ENCODE data around the gene BIRC2. TPM values are rescaled to one million over a fixed set of nuclear protein-coding genes. Genes with fewer than 3 reads are reported as not detected.

The BIRC2 gene
- total RNA-seq, 1 experiment from 2014 or later = 28.2 TPM

- H3T11ph ChIP-seq (ENCODE audit: low read length) = no peak overlapping the region
- peak; percentile 37; the same call in 1 of the 3 replicates for TF ChIP-seq CTCF (conservative IDR thresholded peaks at IDR 0.05)
- no peaks in the 10 kb centered on the region for H3K4me1 ChIP-seq (ENCODE audit: insufficient read depth, low read length)
- no peak overlapping the region for H4K91ac ChIP-seq (ENCODE audit: insufficient read length, low read depth, low read length)
- no peaks in the 10 kb centered on the region for H3K23me2 ChIP-seq (ENCODE audit: insufficient read length, low read depth, low read length, poor library complexity, severe bottlenecking)
- no peak overlapping the region for H3K4me2 ChIP-seq (ENCODE audit: insufficient read depth, insufficient read length, low read length)
- peaks cover 4 to 6% of the 10 kb centered on the region in 2 experiments; a peak in 2 of 4 replicates for H3K4me1 Mint-ChIP-seq
- no peak overlapping the region for H3K4me3 Mint-ChIP-seq
- H4K8ac ChIP-seq (replicated peaks; ENCODE audit: insufficient read length, low read depth, low read length) = no peak overlapping the region
- no peak overlapping the region for H3K23ac ChIP-seq (ENCODE audit: insufficient read length, low read depth, low read length)
- H3K79me1 ChIP-seq (ENCODE audit: insufficient read depth, low read depth, low read length, poor library complexity, severe bottlenecking) = no peaks in the 10 kb centered on the region
- no peak overlapping the region for H3K27ac Mint-ChIP-seq
- no peak overlapping the region for H3K18ac ChIP-seq (ENCODE audit: insufficient read length, low read depth, low read length)
- H3K14ac ChIP-seq (ENCODE audit: insufficient read depth, low read length) = no peak overlapping the region
- H2BK12ac ChIP-seq (ENCODE audit: insufficient read length, low read depth, low read length) = no peak overlapping the region
- no peak overlapping the region for H2BK15ac ChIP-seq (ENCODE audit: low read depth, low read length)
- no peak overlapping the region for H3K9ac ChIP-seq (ENCODE audit: extremely low read depth, insufficient read length, low read length)
- H3K27me3 ChIP-seq (ENCODE audit: insufficient read depth, low read length) = no peaks in the 10 kb centered on the region
- H3K9me3 ChIP-seq (ENCODE audit: control insufficient read depth, low read depth, low read length) = peaks cover 11% of the 10 kb centered on the region
- H2BK5ac ChIP-seq (ENCODE audit: insufficient read length, low read length) = no peak overlapping the region
- no peak overlapping the region for H3K27ac ChIP-seq (ENCODE audit: insufficient read length, low read depth, low read length)
- no peak overlapping the region for H2BK20ac ChIP-seq (ENCODE audit: low read depth, low read length, poor library complexity, severe bottlenecking)
- H3K27me3 Mint-ChIP-seq (ENCODE audit: low read depth) = peaks cover 5% of the 10 kb centered on the region
- H4K5ac ChIP-seq (ENCODE audit: insufficient read length, low read depth, low read length) = no peak overlapping the region
- no peak overlapping the region for H2BK120ac ChIP-seq (ENCODE audit: low read depth, low read length, poor library complexity, severe bottlenecking)
- H3K36me3 Mint-ChIP-seq (ENCODE audit: insufficient read depth in 1 of 3, low read depth in 3 of 3) = peaks cover 9 to 16% (median 10%) of the 10 kb centered on the region in 3 experiments
- H4K20me1 ChIP-seq (ENCODE audit: control insufficient read depth, insufficient read depth, insufficient read length) = no peaks in the 10 kb centered on the region
- H3K79me2 ChIP-seq (ENCODE audit: insufficient read depth, low read length) = no peaks in the 10 kb centered on the region
- no peak overlapping the region for H3K56ac ChIP-seq (ENCODE audit: insufficient read length, low read depth, low read length)
- no peak overlapping the region for H2AK5ac ChIP-seq (ENCODE audit: insufficient read length, low read length)
- no CpG with 5 or more reads among the region's 5 CpGs for WGBS (ENCODE audit: extremely low coverage, insufficient read length, low lambda C conversion rate)
- DNase-seq = no peak
- H2AFZ ChIP-seq (ENCODE audit: low read length) = no peak overlapping the region
- no peak overlapping the region for H3K4ac ChIP-seq (ENCODE audit: low read depth, low read length)
- H3K9me3 Mint-ChIP-seq = peaks cover 19 to 24% of the 10 kb centered on the region in 2 experiments
Measured at GRCh38 chr11:102306048-102306597, 40.9 kb upstream of the BIRC2 start.
